Gastroesophageal sphincter (tissue), 3 donors: ENCODE measurements around the gene SLC25A12.

ENCODE experiments used
- CTCF ChIP-seq, 4 experiments: fragments of 200-600 bp in 2 of 4; fragments of 450-650 bp in 2 of 4; sonication (generic) in 1 of 4; IDR thresholded peaks; one replicate each; pipeline ENCODE4 v1.5.1; 2017 to 2019; ENCODE audit warnings: antibody characterized with exemption in 4 of 4, mild to moderate bottlenecking in 2 of 4, moderate library complexity in 2 of 4
- EP300 ChIP-seq: sonication (generic); formaldehyde crosslinking; IDR thresholded peaks from one replicate; pipeline ENCODE4 v1.6.1; 2017; ENCODE audit warnings: antibody characterized with exemption, mild to moderate bottlenecking

DNA sequence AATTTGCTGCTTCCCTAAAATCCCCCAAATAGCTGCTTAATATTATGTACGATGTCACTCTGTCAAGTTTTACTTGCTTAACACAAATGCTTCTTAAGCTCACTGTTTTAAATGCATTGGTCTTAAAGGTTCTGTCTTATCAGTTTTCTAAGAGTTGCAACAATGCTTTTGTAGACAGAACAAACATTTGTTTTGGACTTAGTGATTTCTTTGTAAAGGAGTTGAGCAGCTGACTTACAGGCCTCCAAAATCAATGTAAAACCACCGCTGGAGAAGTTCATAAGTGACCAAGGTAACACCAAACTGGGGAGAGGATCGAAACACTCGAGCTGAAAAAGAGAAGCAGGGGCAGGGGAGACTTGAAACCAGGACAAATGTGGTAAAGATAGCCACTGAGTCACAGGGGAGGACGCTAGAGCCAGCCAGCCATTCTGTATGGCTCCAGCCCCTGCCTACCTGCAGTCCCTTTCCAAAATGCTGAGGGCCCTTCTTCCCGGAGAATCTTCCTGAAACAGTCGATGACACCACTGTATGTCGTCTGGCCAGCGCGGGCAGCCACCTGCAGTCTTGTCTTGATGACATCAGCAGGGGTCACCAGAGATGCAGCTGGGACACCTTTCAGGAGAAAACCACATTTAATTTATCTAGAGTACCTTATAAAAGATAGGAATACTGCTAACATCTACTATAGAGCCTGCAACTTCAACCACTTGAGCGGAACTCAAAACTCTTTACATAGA lies 106.5 kb downstream of the SLC25A12 start:
- no peak for TF ChIP-seq CTCF (IDR thresholded peaks at IDR 0.05)
- no peak for TF ChIP-seq EP300
